Ovary (tissue), 9 donors: ENCODE results near the gene DARS2. TPM values are rescaled to one million over a fixed set of nuclear protein-coding genes. Genes with fewer than 3 reads are reported as not detected.

Experiments used
- DNase-seq, 5 donors: peaks; one replicate each; pipeline ENCODE4 v3.0.0-alpha.2; 2019 to 2020
- H3K27ac ChIP-seq, 2 donors: fragments of 200-600 bp; one replicate each; pipeline versions ENCODE4 v1.5.1 to v1.8.0; 2019 to 2022
- H3K27me3 ChIP-seq: fragments of 200-600 bp; one replicate; pipeline ENCODE4 v1.8.0; 2022
- H3K36me3 ChIP-seq: fragments of 200-600 bp; sonication (generic); one replicate; pipeline ENCODE4 v1.5.1; 2019
- H3K4me1 ChIP-seq: one replicate; pipeline ENCODE4 v1.8.1; 2013; ENCODE audit warnings: mild to moderate bottlenecking, moderate library complexity; ENCODE audit not compliant: insufficient read depth
- H3K4me3 ChIP-seq: fragments of 200-600 bp; sonication (generic); one replicate; pipeline ENCODE4 v1.5.1; 2017
- H3K9me3 ChIP-seq, 2 donors: fragments of 200-600 bp in 1 of 2; sonication (generic) in 1 of 2; one replicate each; pipeline versions ENCODE4 v1.5.1 to v1.8.1; 2013 to 2019; ENCODE audit warnings: mild to moderate bottlenecking in 1 of 2, moderate library complexity in 1 of 2
- EP300 ChIP-seq: sonication (generic); formaldehyde crosslinking; IDR thresholded peaks from one replicate; pipeline ENCODE4 v1.6.1; 2017; ENCODE audit warnings: antibody characterized with exemption
- POLR2A ChIP-seq: fragments of 450-650 bp; IDR thresholded peaks from one replicate; pipeline ENCODE4 v1.6.1; 2017; ENCODE audit warnings: antibody characterized with exemption, mild to moderate bottlenecking, moderate library complexity
- WGBS, 3 donors: extraction: QIAGEN DNeasy Blood & Tissue Kit in 1 of 3; methylation state at CpG; one replicate each; pipeline versions ENCODE4 v1.1.5 to v1.1.7; 2013 to 2017; 5-methylcytosine and 5-hydroxymethylcytosine counted together
- intact Hi-C, 4 donors: fragments of 100-400 bp; cut with DNase I; formaldehyde crosslinking; loops; one replicate each; pipeline versions ENCODE4 v1.11.0 to v1.15.1; 2022 to 2023
- polyA plus RNA-seq, 2 donors: library from polyadenylated mRNA; stranded (reverse); fragments of 200-250 nt in 1 of 2; fragments of 350-450 nt in 1 of 2; fragmentation: Illumina TruSeq in 1 of 2; extraction: RNeasy Lipid Tissue Mini Kit (QIAGEN cat#74804) in 1 of 2; gene quantifications; one replicate each; pipeline ENCODE4 v1.2.3, GENCODE V29; 2013 to 2014
- total RNA-seq, 7 donors: library from RNA; depleted of rRNA in 2 of 7; stranded (reverse); fragments of >200 nt in 2 of 7; fragmentation: NEBNext Ultra II Directional in 3 of 7; extraction: Animal tissue kit (Norgen Biotek cat#: 25700) in 3 of 7; gene quantifications; one replicate each; pipeline versions ENCODE4 v1.1.0 to v1.2.4, GENCODE V29; 2016 to 2023
- TF ChIP-seq, protein P1 (sequence below), 3 donors: fragments of 450-650 bp in 2 of 3; fragments of 200-600 bp in 1 of 3; IDR thresholded peaks; one replicate each; pipeline versions ENCODE4 v1.5.1 to v1.8.0; 2016 to 2022; ENCODE audit warnings: antibody characterized with exemption in 3 of 3, mild to moderate bottlenecking in 1 of 3
- donor health status: DM: no; HTN: no; CAD: no; lungs with moderate emphysema.
- donor health status: DM: no; HTN: no; CAD: no.
- donor health status: Bipolar disorder and iron deficiency.
- donor health status: DM: yes; HTN: yes; CAD: no.
- donor health status: DM: no; HTN: no; CAD: no.
- donor health status: DM: yes; HTN: yes; CAD: no.

The DARS2 gene
- total and polyA plus RNA-seq, 9 donors: 4.3 to 20.5 (median 9.1) TPM

DNA sequence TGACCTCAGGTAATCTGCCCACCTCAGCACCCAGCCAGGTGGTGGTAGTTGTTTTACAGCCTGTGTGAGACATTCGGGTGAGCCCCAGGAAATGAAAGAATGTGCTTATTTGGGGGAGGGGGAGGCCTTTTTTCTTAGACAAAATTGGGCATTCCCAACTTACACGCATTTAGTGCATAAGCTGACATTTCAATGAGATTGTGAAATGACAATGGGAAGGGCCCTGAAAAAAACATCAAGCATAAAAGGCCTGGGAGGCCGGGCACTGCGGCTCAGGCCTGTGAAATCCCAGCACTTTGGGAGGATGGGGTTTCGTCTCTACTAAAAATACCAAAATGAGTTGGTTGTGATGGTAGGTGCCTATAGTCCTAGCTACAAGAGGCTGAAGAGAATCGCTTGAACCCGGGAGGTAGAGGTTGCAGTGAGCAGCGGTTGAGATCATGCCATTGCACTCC, 38.3 kb downstream of the DARS2 start:
- intact Hi-C loops: no loop called here
- peaks cover 3% of the 10 kb centered on the region for H3K4me1 ChIP-seq
- no peak overlapping the region for H3K4me3 ChIP-seq
- no peak overlapping the region for H3K27ac ChIP-seq
- H3K36me3 ChIP-seq: no peaks in the 10 kb centered on the region
- no peaks in the 10 kb centered on the region for H3K27me3 ChIP-seq
- no peaks in the 10 kb centered on the region for H3K9me3 ChIP-seq
- TF ChIP-seq POLR2A (no peak), EP300 (no peak)
- TF ChIP-seq, protein P1, sequence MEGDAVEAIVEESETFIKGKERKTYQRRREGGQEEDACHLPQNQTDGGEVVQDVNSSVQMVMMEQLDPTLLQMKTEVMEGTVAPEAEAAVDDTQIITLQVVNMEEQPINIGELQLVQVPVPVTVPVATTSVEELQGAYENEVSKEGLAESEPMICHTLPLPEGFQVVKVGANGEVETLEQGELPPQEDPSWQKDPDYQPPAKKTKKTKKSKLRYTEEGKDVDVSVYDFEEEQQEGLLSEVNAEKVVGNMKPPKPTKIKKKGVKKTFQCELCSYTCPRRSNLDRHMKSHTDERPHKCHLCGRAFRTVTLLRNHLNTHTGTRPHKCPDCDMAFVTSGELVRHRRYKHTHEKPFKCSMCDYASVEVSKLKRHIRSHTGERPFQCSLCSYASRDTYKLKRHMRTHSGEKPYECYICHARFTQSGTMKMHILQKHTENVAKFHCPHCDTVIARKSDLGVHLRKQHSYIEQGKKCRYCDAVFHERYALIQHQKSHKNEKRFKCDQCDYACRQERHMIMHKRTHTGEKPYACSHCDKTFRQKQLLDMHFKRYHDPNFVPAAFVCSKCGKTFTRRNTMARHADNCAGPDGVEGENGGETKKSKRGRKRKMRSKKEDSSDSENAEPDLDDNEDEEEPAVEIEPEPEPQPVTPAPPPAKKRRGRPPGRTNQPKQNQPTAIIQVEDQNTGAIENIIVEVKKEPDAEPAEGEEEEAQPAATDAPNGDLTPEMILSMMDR (IDR thresholded peaks at IDR 0.05): no peak
- DNase-seq: no peak
- WGBS, 3 donors: 68 to 80% (median 69%) methylated on average over 8 of the region's 8 CpGs

DNA sequence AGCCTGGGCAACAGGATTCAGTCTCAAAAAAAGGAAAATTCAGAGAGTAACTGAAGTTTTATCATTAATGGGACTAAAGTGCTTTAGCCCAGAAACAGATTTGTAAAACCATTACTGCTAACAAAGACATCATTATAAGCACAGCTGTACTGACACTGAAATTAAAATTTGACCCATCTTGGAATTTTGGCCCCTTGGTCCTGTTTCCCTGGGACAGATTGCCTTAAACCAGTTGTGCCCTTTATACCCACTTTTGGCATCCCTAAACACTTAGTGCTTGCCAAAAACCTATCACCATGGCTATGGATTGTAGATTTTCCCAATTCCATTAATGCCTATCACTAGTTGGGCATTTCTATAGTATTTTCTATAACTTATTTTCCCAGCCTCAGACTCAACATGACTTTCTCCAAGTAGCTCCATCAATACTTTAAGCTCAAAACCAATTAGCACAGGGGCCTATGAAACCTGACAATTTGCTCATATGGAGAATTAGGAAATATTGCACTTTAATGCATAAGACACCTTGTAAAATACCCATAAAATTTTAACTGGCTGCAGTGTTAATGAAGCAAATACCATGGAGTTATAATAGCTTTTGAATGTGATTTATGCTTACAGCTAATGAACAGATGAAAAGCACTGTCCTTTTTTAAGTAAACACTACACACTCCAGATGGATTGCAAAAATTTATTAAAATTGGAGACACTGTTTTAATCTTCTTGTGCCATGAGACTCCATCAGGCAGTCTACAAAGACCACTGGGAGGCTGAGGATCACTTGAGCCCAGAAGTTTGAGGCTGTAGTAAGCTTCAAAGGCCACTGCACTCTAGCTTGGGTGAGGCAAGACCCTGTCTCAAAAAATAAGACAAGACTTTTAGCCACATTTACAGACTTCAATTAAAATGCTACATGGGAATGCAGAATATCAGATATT, 39.0 kb downstream of the DARS2 start:
- TF ChIP-seq POLR2A (no peak), EP300 (no peak)
- TF ChIP-seq, protein P1 (IDR thresholded peaks at IDR 0.05): no peak
- Histone ChIP-seq H3K4me3 (no peak overlapping the region), H3K4me1 (peaks cover 3% of the 10 kb centered on the region), H3K27ac (no peak overlapping the region), H3K9me3 (no peaks in the 10 kb centered on the region), H3K36me3 (no peaks in the 10 kb centered on the region), H3K27me3 (no peaks in the 10 kb centered on the region)
- no peak for DNase-seq
- intact Hi-C loops: no loop called here

DNA sequence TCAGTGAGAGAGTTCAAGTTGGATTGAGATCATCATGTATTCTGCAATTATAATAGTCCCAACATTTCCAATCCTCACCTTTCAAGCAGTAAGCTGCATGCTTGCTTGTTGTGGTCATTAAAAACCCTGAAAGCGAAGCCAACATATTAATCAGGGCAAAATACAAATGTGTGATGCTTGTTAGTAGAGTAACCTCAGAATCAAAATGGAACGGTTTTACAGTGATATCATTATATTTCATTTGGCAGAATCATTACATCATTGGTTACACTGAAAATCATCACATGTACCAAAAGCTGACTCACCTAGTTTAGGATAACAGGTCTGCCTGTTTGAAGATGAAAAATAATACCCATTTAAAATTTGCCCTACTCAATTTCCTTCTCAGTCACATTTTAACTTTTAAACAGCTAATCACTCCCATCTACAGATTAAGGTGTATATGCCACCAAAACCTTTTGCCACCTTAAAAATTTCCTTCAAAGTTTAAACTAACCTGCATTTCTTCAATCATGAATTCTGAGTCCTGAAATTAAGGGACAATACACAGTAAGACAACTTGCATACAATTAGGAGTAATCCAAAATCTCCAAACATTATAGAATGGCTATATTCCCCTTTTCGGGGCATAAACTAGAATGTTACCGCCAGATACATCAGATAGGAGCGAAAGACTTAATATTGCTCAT, 39.9 kb downstream of the DARS2 start:
- intact Hi-C loops: no loop called here
- WGBS, 3 donors: 77 to 82% (median 77%) methylated on average over 5 of the region's 5 CpGs
- no peak for DNase-seq
- no peak for TF ChIP-seq POLR2A
- TF ChIP-seq EP300: no peak
- TF ChIP-seq, protein P1 (IDR thresholded peaks at IDR 0.05): no peak
- Histone ChIP-seq H3K4me3 (no peak overlapping the region), H3K4me1 (peaks cover 3% of the 10 kb centered on the region), H3K36me3 (no peaks in the 10 kb centered on the region), H3K9me3 (no peaks in the 10 kb centered on the region), H3K27ac (no peak overlapping the region), H3K27me3 (no peaks in the 10 kb centered on the region)

DNA sequence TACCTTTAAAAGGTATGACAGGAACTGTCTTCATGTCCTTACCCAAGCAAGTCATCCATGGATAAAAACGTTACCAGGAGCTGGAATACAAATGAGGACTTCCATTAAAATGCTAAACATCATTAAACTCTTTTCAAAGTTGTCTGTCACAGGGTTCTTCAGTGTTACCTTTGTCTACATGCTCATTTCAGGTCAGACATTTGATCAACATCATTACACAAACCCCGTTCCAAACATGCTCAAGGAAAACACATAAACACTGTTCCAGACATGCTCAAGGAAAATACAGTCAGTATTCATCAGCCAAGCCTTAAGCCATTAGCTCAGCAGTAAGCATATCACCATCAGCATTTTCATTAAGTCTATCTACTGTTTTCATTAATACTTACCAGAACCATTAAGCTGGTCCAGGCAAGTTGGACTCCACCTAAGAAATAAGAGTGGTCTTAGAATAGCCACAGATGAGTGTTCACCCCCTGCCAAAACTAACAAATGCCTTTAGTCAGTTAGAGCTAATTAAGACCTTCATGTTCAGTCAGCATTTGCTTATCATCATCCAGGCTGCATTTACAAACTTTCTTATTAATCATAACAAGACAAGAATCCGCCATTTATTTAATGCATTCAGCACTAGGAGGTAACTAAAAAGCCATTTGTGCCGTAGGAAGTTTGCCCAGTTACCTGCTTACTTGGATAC, 41.1 kb downstream of the DARS2 start:
- no peak for DNase-seq
- 15 to 24% (median 16%) methylated on average over 4 of the region's 4 CpGs for WGBS, 3 donors
- Histone ChIP-seq H3K4me3 (no peak overlapping the region), H3K9me3 (no peaks in the 10 kb centered on the region), H3K27ac (no peak overlapping the region), H3K4me1 (peaks cover 5% of the 10 kb centered on the region), H3K27me3 (no peaks in the 10 kb centered on the region), H3K36me3 (no peaks in the 10 kb centered on the region)
- TF ChIP-seq, protein P1 (IDR thresholded peaks at IDR 0.05): no peak
- no peak for TF ChIP-seq EP300
- no peak for TF ChIP-seq POLR2A
- intact Hi-C loops: loop anchor here in 1 of 4 donors (5.0 kb wide), 1 partner anchor 388 kb away; the partner anchor contains the start of gene PRDX6
